ENCODE results near the gene HINT3.
A peak's percentile ranks its signal among the peaks of the same experiment; 100 is the strongest.

Gene HINT3

DNA sequence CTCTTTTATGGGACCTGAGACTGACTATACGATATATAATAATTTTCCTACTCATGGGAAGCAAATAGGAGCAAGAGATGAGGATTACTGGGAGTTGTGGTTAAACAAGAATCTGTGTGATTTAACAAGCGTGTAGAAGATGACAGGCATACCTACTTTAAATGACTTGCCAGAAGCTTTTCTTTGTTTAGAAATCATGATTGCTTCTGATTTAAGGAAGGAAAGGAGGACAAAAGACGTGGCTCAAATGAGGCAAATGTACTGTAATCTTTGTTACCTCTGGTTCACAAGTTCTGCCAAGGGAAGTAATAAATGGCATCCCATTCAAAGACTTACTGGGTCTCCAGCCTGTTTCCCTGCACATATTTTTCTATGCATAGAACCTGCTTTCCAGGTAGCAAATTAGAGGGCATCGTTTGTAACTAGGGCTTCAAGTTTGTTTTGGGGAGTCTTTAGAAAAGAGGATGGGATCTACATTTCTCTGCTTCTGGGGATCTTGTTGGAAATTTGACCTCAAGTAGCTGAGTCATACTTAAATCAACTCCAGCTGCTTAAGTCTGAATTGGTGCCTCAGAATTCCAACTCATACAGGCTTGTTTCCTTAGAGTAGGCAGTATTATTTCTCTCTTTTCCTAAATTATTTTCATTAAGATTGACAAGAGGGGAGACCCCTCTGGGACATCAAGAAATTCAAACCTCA, 26.8 kb downstream of the HINT3 start:
- TF ChIP-seq, protein P1, sequence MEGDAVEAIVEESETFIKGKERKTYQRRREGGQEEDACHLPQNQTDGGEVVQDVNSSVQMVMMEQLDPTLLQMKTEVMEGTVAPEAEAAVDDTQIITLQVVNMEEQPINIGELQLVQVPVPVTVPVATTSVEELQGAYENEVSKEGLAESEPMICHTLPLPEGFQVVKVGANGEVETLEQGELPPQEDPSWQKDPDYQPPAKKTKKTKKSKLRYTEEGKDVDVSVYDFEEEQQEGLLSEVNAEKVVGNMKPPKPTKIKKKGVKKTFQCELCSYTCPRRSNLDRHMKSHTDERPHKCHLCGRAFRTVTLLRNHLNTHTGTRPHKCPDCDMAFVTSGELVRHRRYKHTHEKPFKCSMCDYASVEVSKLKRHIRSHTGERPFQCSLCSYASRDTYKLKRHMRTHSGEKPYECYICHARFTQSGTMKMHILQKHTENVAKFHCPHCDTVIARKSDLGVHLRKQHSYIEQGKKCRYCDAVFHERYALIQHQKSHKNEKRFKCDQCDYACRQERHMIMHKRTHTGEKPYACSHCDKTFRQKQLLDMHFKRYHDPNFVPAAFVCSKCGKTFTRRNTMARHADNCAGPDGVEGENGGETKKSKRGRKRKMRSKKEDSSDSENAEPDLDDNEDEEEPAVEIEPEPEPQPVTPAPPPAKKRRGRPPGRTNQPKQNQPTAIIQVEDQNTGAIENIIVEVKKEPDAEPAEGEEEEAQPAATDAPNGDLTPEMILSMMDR (IDR thresholded peaks at IDR 0.05; ENCODE audit: extremely low read depth, missing control alignments), result no peak
- no peak for DNase-seq (ENCODE audit: low spot score)

DNA sequence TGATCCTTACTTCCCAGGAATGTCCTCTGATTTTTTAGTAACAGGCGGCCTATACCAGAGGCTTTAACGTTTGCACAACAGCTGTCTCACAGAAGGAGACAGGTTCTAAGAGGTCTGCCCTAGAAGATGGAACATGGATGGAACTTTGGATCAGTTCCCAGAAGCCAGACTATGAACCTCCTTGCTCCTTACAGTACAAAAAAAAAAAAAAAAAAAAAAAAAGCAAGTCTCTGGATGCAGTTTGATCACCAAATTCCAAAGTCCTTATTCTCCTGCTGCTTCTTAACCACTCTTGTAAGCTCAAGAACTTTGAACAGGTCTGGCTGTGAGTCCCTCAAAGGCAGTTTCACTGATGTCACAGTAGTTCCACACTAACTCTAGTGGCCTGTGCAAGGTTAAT, 27.7 kb downstream of the HINT3 start:
- TF ChIP-seq, protein P1 (IDR thresholded peaks at IDR 0.05; ENCODE audit: extremely low read depth, missing control alignments), result no peak
- DNase-seq (ENCODE audit: low spot score), result no peak

DNA sequence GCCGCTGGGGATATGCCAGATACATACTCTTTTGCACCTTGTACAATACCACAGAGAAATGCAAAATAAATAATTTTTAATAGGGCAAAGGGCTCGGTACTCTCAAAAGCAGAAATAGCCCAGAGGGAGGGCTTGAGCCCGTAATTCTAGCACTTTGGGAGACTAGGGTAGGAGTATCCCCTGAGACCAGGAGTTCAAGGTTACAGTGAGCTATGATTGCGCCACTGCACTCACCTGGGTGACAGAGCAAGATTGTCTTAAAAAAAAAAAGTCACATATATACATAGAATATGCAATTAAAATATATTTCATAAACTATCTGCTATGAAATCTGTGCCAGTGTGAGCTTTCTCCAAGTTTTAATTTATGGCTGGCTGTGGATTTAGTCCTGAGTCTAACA, 29.0 kb downstream of the HINT3 start:
- TF ChIP-seq, protein P1 (IDR thresholded peaks at IDR 0.05; ENCODE audit: extremely low read depth, missing control alignments), result no peak
- DNase-seq (ENCODE audit: low spot score), result no peak

DNA sequence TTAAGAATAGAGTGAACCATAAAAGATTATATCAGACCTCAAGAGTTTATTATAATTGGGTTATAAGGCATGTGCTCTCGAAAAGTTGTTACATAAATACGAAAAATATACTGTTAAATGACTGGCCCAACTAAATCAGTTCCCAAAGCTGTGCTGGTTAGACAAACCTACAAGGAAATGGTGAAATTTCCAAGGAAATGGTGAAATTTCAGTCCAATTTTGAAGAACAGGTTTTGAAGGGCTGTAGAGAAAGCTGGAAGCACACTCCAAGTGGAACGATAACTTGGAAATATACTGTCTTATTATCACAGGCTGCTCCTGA, 29.4 kb downstream of the HINT3 start:
- no peak for DNase-seq (ENCODE audit: low spot score)
- TF ChIP-seq, protein P1 (IDR thresholded peaks at IDR 0.05; ENCODE audit: extremely low read depth, missing control alignments), result no peak

DNA sequence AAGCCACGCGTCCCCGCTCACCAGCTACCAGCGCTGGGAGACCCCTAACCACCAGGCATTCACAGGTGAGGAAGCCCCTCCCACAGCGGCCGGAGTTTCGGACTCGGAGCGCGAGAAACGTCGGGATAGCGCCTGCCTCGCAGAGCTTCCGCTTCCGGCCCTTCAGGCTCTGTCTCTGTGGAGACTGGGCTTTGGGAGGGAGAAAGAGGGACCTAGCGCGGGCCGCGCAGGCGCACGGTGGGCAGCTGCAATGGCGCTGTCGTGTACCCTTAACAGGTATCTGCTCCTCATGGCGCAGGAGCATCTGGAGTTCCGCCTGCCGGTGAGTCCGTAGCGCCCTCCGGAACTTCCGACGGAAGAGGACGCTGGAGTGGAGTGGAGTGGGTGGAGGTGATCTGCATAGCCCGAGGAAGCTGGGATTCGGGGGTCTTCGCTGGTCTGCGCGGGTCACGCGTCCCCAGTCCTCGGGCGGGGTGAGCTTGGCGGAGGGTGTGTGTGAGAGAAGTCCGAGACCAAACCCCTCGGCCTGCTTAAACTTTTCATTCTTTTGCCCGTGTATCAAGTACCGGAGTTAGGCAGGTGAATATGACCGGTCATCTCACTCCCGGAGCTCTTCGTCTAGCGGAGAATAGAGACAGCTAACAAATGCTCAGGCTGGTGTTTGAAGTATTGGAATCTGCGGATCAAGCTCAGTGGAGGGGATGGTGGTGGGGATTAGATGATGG, 29.9 kb downstream of the HINT3 start, which contains the start of gene TRMT11:
Gene TRMT11, plus strand, starts transcription at position 240 of the 725 bp plus-strand sequence. Its CDS starts 11 bp downstream, at position 251.
- TF ChIP-seq, protein P1 (IDR thresholded peaks at IDR 0.05; ENCODE audit: extremely low read depth, missing control alignments), result no peak

DNA sequence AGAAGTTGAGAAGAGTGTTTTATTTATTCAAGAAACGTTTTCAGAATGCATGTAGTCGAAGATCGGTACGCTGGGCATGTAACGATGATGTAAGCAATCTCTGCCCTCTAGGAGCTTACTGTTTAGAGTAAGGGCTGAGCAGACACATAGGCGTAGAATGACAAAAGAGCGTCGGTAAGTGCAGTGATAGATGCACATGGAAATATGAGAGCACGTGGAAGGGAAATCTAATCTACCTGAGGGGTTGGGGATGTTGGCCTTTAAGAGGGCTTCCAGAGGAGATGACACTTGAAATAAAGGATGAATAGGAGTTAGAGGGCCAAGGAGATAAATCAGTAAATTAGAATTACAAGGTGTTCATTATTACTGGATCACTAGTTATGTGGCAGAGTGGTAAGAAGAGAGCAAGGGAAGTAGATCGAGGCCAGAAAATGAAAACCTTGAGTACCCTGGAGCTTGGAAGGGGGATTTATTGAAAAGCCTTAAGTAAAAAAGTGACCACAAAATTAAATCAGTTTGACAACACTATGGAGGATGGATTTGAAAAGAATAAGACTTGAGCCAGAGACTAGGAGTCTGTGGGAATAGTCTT, 30.6 kb downstream of the HINT3 start:
- TF ChIP-seq, protein P1 (IDR thresholded peaks at IDR 0.05; ENCODE audit: extremely low read depth, missing control alignments), result no peak
- DNase-seq (ENCODE audit: low spot score), result no peak

More for the DNA sequence above, 29.9 kb downstream of the HINT3 start, which contains the start of gene TRMT11:
- DNase-seq (ENCODE audit: low spot score), result peak; percentile 85

DNA sequence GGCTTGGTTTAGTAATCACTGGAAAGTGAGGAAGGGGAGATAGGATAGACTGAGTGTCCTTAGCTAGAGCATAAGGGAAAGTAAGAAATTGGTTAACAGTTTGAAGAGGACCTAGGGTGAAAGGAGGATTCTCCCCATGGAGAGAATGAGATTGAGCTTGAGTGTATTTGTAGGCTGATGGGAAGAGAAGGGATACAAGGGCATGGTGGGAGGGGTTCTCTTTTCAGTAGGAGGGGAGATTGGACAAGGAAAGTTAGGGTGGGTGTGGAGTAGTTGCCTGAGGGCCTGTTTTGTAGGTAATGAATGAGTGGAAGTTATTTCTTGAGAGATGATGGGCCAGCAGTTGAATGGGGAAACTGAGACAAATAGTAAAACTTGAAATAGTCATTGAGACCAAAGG, 31.7 kb downstream of the HINT3 start:
- TF ChIP-seq, protein P1 (IDR thresholded peaks at IDR 0.05; ENCODE audit: extremely low read depth, missing control alignments), result no peak
- DNase-seq (ENCODE audit: low spot score), result no peak
